Ascending aorta (tissue), 2 donors: ENCODE measurements around the gene PHF23. TPM values are rescaled to one million over a fixed set of nuclear protein-coding genes. Genes with fewer than 3 reads are reported as not detected.

Experiments
- DNase-seq, 2 donors: peaks; one replicate each; pipeline ENCODE4 v3.0.0-alpha.2; 2019; ENCODE audit warnings: low spot score in 2 of 2
- H3K27ac ChIP-seq, 2 donors: fragments of 200-600 bp; sonication (generic); one replicate each; pipeline ENCODE4 v1.5.1; 2016 to 2017; ENCODE audit warnings: mild to moderate bottlenecking in 1 of 2
- H3K27me3 ChIP-seq: fragments of 200-600 bp; sonication (generic); one replicate; pipeline ENCODE4 v1.5.1; 2017
- H3K36me3 ChIP-seq, 2 donors: fragments of 200-600 bp; sonication (generic); one replicate each; pipeline ENCODE4 v1.5.1; 2016
- H3K4me1 ChIP-seq, 2 donors: fragments of 200-600 bp; sonication (generic); one replicate each; pipeline ENCODE4 v1.5.1; 2016 to 2017; ENCODE audit warnings: mild to moderate bottlenecking in 1 of 2
- H3K4me3 ChIP-seq, 2 donors: fragments of 200-600 bp; sonication (generic); one replicate each; pipeline ENCODE4 v1.5.1; 2016 to 2017; ENCODE audit warnings: mild to moderate bottlenecking in 1 of 2
- H3K9me3 ChIP-seq, 2 donors: fragments of 200-600 bp; sonication (generic); one replicate each; pipeline ENCODE4 v1.5.1; 2016
- intact Hi-C: fragments of 100-400 bp; cut with DNase I; formaldehyde crosslinking; loops from one replicate; pipeline ENCODE4 v1.15.1; 2023
- total RNA-seq: library from RNA; depleted of rRNA; stranded (reverse); fragments of >200 nt; gene quantifications from one replicate; pipeline ENCODE4 v1.1.0, GENCODE V29; 2016
- TF ChIP-seq, protein P1 (sequence below), 3 experiments: fragments of 200-600 bp in 2 of 3; fragments of 450-650 bp in 1 of 3; sonication (generic) in 2 of 3; IDR thresholded peaks; one replicate each; pipeline ENCODE4 v1.5.1; 2016 to 2019; ENCODE audit warnings: antibody characterized with exemption in 3 of 3, mild to moderate bottlenecking in 1 of 3, moderate library complexity in 1 of 3

PHF23 gene
- total RNA-seq, 1 donor from 2014 or later, result 13.3 TPM

DNA sequence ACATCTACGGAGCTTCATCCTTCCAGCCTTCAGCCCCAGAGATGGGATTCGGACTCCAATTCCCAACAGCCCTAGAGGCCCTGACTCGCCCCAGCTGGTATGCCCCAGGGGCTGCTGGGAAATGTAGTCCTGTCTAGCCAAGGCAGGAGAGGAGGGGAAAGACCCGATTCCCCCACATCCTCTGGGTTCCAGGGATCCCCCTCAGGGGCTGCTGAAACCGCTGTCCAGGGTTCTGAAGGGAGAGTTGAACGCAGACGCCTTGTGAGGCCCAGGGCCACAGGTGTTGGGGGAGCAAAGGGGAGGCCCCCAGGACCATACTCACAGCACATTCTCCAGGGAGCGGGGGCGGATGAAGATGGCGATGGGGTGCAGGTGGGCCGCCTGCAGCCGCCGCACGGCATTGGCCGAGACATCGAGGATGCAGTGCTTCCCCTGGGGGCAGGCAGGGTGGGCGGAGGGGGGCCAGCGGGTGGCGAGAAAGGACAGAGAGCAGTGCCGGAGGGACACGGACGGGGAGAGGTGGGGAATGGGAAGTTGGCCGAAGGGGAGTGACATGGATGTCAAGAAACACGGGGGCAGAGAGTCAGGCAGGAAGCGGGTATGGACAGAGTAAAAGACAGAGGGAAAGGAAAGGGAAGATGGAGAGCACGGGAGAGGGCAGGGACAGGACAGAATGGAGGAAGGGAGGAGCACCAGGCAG, 47.5 kb downstream of the PHF23 start:
- TF ChIP-seq, protein P1, sequence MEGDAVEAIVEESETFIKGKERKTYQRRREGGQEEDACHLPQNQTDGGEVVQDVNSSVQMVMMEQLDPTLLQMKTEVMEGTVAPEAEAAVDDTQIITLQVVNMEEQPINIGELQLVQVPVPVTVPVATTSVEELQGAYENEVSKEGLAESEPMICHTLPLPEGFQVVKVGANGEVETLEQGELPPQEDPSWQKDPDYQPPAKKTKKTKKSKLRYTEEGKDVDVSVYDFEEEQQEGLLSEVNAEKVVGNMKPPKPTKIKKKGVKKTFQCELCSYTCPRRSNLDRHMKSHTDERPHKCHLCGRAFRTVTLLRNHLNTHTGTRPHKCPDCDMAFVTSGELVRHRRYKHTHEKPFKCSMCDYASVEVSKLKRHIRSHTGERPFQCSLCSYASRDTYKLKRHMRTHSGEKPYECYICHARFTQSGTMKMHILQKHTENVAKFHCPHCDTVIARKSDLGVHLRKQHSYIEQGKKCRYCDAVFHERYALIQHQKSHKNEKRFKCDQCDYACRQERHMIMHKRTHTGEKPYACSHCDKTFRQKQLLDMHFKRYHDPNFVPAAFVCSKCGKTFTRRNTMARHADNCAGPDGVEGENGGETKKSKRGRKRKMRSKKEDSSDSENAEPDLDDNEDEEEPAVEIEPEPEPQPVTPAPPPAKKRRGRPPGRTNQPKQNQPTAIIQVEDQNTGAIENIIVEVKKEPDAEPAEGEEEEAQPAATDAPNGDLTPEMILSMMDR (IDR thresholded peaks at IDR 0.05), result no peak
- H3K9me3 ChIP-seq, result no peaks in the 10 kb centered on the region
- no peak overlapping the region for H3K4me3 ChIP-seq
- no peak for DNase-seq
- intact Hi-C loops, result no loop called here
- H3K4me1 ChIP-seq, result no peaks in the 10 kb centered on the region
- no peak overlapping the region for H3K27ac ChIP-seq
- peaks cover 40 to 50% of the 10 kb centered on the region in 2 donors for H3K36me3 ChIP-seq
- no peaks in the 10 kb centered on the region for H3K27me3 ChIP-seq

DNA sequence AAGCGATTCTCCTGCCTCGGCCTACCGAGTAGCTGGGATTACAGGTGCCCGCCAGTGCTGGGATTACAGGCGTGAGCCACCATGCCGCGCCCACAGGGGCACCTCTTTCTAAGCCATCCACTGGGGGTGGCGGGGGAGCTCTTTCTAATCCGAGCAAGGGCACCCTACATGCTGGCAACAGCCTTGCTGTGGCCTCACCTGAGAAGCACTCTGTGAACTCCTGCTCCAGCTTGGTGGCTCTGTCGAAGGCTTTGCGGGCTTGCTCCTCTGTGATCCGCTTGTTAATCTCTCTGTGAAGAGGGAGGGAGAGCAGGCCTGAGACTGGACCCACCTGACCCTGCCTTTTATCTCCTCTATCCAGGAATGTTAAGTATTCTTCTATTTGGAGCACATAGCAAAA, 48.2 kb downstream of the PHF23 start:
- H3K27me3 ChIP-seq, result no peaks in the 10 kb centered on the region
- TF ChIP-seq, protein P1 (IDR thresholded peaks at IDR 0.05), result no peak
- H3K36me3 ChIP-seq, result peaks cover 34 to 43% of the 10 kb centered on the region in 2 donors
- H3K9me3 ChIP-seq, result no peaks in the 10 kb centered on the region
- no peak overlapping the region for H3K27ac ChIP-seq
- no peak overlapping the region for H3K4me3 ChIP-seq
- intact Hi-C loops, result no loop called here
- no peaks in the 10 kb centered on the region for H3K4me1 ChIP-seq
- DNase-seq, result no peak

DNA sequence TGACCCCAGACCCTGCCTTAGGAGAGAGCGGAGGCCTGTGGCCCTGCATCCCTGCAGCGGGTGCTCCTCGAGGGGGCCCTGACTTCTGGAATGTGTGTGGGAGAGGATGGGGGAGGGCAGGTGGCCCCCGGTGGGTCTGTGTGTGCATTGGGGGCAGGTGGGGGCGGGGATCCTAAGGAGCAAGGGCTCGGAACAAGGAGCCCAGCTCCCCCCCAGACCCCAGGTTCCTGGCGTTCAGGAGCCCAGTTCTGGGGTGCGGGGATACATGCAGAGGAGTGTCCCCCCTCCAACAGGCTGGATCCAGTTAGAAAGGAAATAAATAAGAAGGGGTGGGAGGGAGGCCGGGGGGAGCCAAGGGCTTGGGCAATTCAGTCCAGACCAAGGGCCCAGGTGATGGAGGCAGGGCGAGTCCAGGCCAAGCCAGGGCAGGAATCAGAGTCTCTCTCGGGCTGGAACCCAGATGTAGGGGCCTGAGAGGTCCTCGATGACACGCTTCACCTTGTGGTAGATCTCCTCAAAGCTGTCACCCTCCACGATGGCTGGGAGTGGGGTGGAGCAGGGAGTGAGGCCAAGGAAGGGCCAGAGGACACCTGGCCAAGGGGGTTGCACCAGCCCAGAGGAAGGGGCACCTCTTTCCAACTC, 48.9 kb downstream of the PHF23 start:
- no peak for DNase-seq
- H3K27me3 ChIP-seq, result no peaks in the 10 kb centered on the region
- H3K4me1 ChIP-seq, result no peaks in the 10 kb centered on the region
- no peak overlapping the region for H3K27ac ChIP-seq
- TF ChIP-seq, protein P1 (IDR thresholded peaks at IDR 0.05), result no peak
- peaks cover 28 to 36% of the 10 kb centered on the region in 2 donors for H3K36me3 ChIP-seq
- intact Hi-C loops, result no loop called here
- no peak overlapping the region for H3K4me3 ChIP-seq
- no peaks in the 10 kb centered on the region for H3K9me3 ChIP-seq

DNA sequence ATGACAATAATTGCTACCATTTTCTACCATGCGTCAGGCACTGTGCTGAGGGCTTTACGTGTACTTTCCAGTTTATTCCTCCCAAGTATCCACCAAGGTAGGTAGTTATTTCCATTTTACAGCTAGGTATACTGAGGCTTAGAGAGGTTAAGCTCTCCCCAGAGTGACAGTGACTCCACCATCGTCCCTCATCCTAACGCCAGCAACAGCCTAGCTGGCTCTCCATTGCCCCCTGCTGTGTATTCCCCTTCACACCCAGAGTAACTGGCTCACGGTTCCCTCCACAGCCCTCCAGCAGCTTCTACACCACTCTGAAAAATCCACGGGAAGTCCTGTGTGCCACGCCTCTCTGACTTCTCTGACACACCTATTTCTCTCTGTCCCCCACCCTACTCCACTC, 53.0 kb downstream of the PHF23 start:
- H3K4me1 ChIP-seq, result no peaks in the 10 kb centered on the region
- no peaks in the 10 kb centered on the region for H3K27me3 ChIP-seq
- H3K27ac ChIP-seq, result no peak overlapping the region
- TF ChIP-seq, protein P1 (IDR thresholded peaks at IDR 0.05), result no peak
- H3K9me3 ChIP-seq, result no peaks in the 10 kb centered on the region
- no peak for DNase-seq
- H3K4me3 ChIP-seq, result no peak overlapping the region
- H3K36me3 ChIP-seq, result peaks cover 6 to 13% of the 10 kb centered on the region in 2 donors
- intact Hi-C loops, result no loop called here

Other genes with a start within 250 kb of the PHF23 start
- not detected for gene ALOX12, start 243.4 kb downstream of the PHF23 start, total RNA-seq
- gene RNASEK, start 226.8 kb downstream of the PHF23 start, total RNA-seq, result 156 TPM
- 16.4 TPM for gene BCL6B, start 216.4 kb downstream of the PHF23 start, total RNA-seq
- 1.5 TPM for gene SLC16A13, start 203.4 kb downstream of the PHF23 start, total RNA-seq
- not detected for gene SLC16A11, start 195.4 kb downstream of the PHF23 start, total RNA-seq
- 29.8 TPM for gene CLEC10A, start 159.2 kb downstream of the PHF23 start, total RNA-seq
- not detected for gene ASGR2, start 124.6 kb downstream of the PHF23 start, total RNA-seq
- gene ASGR1, start 60.1 kb downstream of the PHF23 start, total RNA-seq, result 3.9 TPM
- gene DLG4, start 19.6 kb downstream of the PHF23 start, total RNA-seq, result 34.9 TPM
- gene ACADVL, start 19.5 kb downstream of the PHF23 start, total RNA-seq, result 1,048 TPM
- gene DVL2, start 4.9 kb downstream of the PHF23 start, total RNA-seq, result 17.2 TPM
- 422 TPM for gene GABARAP, start 3.0 kb upstream of the PHF23 start, total RNA-seq
- 81.4 TPM for gene CTDNEP1, start 12.3 kb upstream of the PHF23 start, total RNA-seq
- 106 TPM for gene ELP5, start 12.8 kb upstream of the PHF23 start, total RNA-seq
- gene CLDN7, start 23.0 kb upstream of the PHF23 start, total RNA-seq, result not detected
- 4.9 TPM for gene SLC2A4, start 42.3 kb upstream of the PHF23 start, total RNA-seq
- not detected for gene YBX2, start 55.2 kb upstream of the PHF23 start, total RNA-seq
- gene EIF5A, start 68.2 kb upstream of the PHF23 start, total RNA-seq, result 248 TPM
- 52.4 TPM for gene GPS2, start 75.9 kb upstream of the PHF23 start, total RNA-seq
- 22.0 TPM for gene NEURL4, start 89.9 kb upstream of the PHF23 start, total RNA-seq
- gene ACAP1, start 97.1 kb upstream of the PHF23 start, total RNA-seq, result 12.0 TPM
- gene KCTD11, start 112.7 kb upstream of the PHF23 start, total RNA-seq, result 14.6 TPM
- not detected for gene TMEM95, start 115.7 kb upstream of the PHF23 start, total RNA-seq
- gene TNK1, start 141.6 kb upstream of the PHF23 start, total RNA-seq, result 0.43 TPM
- gene PLSCR3, start 155.1 kb upstream of the PHF23 start, total RNA-seq, result 297 TPM
- gene TMEM256, start 164.6 kb upstream of the PHF23 start, total RNA-seq, result 241 TPM
- 34.3 TPM for gene NLGN2, start 168.4 kb upstream of the PHF23 start, total RNA-seq
- gene SPEM1, start 180.9 kb upstream of the PHF23 start, total RNA-seq, result not detected
- not detected for gene SPEM2, start 186.2 kb upstream of the PHF23 start, total RNA-seq
- not detected for gene SPEM3, start 189.4 kb upstream of the PHF23 start, total RNA-seq
- gene TMEM102, start 196.0 kb upstream of the PHF23 start, total RNA-seq, result 20.4 TPM
- 0.32 TPM for gene FGF11, start 200.1 kb upstream of the PHF23 start, total RNA-seq
- gene CHRNB1, start 205.6 kb upstream of the PHF23 start, total RNA-seq, result 5.0 TPM
- gene ZBTB4, start 240.2 kb upstream of the PHF23 start, total RNA-seq, result 67.9 TPM
- gene SLC35G6, start 242.0 kb upstream of the PHF23 start, total RNA-seq, result not detected
- gene POLR2A, start 244.9 kb upstream of the PHF23 start, total RNA-seq, result 69.5 TPM